GM12875 (cell line): ENCODE results near the gene DPYSL5.

Experiments
- H3K4me3 ChIP-seq: one replicate; pipeline ENCODE4 v1.5.1; 2011; ENCODE audit warnings: low read depth, low read length, control low read depth
- TF ChIP-seq, protein P1 (sequence below): IDR thresholded peaks from 2 replicates; pipeline ENCODE4 v1.5.1; 2011; ENCODE audit warnings: low read depth, mild to moderate bottlenecking, control low read depth, inconsistent platforms, low read length, moderate library complexity, borderline replicate concordance; ENCODE audit not compliant: insufficient read depth

Gene DPYSL5

DNA sequence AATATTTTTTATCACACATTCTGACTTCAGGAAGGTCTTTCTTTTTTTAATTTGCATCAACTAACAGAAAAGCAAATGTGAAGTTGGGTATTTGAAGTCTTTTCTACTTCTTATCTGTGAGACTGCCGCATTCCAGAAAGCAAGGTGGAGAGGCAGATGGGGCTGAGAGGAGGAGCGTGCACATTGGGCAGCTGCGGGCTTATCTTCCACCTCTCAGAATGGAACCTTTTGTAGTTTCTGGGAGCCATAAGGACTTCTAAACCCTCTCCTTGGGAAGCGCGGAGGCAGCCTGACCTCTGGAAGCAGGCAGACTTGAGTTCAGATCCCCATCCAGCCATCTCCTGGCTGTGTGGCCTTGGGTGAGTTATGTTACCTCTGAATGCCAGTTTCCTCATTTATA, 126.4 kb downstream of the DPYSL5 start:
- no peak overlapping the region for H3K4me3 ChIP-seq
- TF ChIP-seq, protein P1, sequence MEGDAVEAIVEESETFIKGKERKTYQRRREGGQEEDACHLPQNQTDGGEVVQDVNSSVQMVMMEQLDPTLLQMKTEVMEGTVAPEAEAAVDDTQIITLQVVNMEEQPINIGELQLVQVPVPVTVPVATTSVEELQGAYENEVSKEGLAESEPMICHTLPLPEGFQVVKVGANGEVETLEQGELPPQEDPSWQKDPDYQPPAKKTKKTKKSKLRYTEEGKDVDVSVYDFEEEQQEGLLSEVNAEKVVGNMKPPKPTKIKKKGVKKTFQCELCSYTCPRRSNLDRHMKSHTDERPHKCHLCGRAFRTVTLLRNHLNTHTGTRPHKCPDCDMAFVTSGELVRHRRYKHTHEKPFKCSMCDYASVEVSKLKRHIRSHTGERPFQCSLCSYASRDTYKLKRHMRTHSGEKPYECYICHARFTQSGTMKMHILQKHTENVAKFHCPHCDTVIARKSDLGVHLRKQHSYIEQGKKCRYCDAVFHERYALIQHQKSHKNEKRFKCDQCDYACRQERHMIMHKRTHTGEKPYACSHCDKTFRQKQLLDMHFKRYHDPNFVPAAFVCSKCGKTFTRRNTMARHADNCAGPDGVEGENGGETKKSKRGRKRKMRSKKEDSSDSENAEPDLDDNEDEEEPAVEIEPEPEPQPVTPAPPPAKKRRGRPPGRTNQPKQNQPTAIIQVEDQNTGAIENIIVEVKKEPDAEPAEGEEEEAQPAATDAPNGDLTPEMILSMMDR, result no peak

DNA sequence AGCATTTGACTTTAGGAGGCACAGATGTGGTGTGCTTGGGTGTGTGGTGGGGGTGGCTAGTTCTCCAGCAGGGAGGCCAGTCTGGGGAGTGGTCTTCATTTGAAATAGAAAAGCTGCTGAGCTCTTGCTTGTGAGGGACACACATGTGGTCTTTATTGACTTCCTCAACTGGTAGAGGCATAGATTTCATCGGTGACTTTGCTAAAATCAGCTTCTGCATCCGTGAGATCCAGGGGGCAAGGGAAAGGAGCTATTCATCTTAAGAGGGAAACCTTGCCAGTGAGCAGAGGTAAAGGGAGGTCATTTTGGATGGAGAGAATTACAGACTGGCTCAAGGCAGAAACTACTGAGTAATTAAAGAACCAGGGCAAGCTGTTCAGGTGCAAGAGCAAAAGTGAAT, 127.2 kb downstream of the DPYSL5 start:
- no peak overlapping the region for H3K4me3 ChIP-seq
- TF ChIP-seq, protein P1, result no peak

DNA sequence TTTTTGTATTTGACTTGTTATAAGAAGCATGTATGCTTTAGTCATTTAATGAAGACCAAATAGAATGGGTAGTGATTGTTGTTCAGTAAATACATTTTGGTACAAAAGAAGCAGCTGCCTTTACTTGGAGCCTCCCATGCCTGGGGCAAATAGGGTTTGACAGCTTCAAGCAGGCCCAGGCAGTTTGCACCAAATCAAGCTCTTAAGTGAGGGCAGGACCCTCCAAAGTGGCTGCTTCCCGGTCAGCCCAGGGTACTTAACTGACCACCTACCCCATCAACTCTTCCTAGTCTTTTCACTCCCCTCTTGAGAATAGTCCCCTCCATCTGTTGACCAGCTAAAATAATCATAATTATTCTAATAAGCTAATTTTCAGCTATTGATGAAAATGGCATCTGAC, 127.7 kb downstream of the DPYSL5 start:
- no peak overlapping the region for H3K4me3 ChIP-seq
- TF ChIP-seq, protein P1, result no peak

DNA sequence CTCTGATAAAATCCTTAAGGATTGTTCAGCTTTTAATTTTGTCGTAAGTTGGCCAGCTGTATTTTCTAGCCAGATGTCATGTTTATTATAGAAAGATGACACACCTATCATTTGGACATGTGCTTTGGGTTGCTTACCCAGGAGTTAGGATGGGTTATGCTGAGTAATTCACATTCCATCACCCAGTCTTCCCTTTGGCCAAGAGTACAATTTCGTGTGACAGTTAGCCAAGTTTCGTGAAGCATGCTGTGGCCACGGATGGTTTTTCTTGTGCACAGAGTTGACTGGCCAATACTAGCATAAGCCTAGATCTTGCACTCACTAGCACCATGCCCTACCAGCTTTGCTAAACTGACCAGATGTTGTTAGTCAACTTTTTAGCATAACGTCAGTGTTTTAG, 128.3 kb downstream of the DPYSL5 start:
- no peak overlapping the region for H3K4me3 ChIP-seq
- TF ChIP-seq, protein P1, result no peak

DNA sequence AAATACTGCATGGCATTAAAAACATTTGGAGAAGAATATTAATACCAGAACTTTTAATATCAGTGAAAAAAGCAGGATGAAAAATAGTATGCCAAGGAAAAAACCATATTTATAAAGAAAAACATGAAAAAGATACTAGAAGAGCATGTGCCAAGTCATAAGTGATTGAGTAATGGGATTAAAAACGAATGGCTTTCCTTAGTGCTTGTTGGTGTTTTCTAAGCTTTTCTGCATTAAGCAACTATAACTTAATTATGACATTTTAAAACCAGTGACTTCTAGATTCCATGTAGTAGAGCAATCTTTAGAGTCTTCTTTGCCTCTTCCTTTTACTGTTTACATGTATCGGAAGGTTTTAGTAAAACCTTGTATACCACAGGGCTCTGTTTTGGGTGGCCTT, 129.1 kb downstream of the DPYSL5 start:
- TF ChIP-seq, protein P1, result no peak
- no peak overlapping the region for H3K4me3 ChIP-seq

DNA sequence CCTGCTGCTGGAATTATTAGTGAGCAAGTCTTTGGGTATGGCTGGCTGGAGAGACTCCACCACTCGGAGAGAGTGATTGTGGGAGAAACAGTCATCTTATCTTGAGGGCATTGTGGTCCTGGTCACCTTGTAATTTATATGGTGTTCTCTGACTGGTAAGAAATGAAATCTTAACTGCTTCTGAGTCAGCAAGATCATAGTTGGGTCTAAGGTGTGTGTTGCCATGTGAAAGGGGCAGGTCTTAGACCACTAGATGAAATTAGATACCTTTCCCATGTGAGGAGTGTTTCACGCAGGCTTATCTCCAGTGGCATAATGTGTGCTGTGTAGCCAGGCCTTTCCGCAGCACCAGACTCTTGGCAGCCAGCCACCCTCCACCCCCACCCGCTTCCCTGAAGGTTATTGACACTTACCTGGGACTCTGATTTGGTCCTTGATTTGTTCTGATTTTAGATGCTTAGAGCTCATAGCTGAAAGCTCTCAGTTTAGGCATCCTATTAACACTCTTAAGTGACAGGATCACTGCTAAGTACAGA, 130.2 kb downstream of the DPYSL5 start:
- TF ChIP-seq, protein P1, result no peak
- H3K4me3 ChIP-seq, result no peak overlapping the region

DNA sequence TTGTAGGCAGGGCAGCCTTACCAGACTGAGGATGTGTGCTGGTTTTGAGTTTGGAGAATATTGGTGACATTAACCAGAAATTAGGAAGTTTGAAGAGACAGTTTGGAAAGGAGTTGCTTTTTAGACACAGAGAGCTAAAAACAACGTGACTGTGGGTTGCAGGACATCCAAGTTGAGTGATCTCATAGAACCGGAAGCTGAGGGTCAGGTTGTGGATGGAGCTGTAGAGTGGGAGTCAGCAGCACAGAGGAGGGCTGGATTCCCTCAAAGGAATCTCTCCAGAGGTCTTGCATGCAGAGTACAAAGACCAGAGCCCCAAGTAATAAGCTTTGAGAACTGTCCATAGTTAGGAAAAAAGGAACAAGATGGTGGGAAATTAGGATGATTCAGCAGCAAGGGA, 131.8 kb downstream of the DPYSL5 start:
- TF ChIP-seq, protein P1, result no peak
- no peak overlapping the region for H3K4me3 ChIP-seq
